Loucy (cell line): ENCODE data around the gene TLE3.

Source experiments
- H2AFZ ChIP-seq: fragments of 200-600 bp; sonication (generic); 2 replicates; pipeline ENCODE4 v1.6.0; 2016; ENCODE audit warnings: antibody characterized with exemption, mild to moderate bottlenecking, low read length, moderate library complexity
- H3F3A ChIP-seq: fragments of 200-600 bp; 2 replicates; pipeline ENCODE4 v1.6.0; 2016; ENCODE audit warnings: antibody characterized with exemption, low read depth, mild to moderate bottlenecking
- H3K27me3 ChIP-seq: fragments of 200-600 bp; sonication (generic); 2 replicates; pipeline ENCODE4 v1.6.1; 2014; ENCODE audit warnings: low read length, mild to moderate bottlenecking; ENCODE audit not compliant: insufficient read depth, poor library complexity, severe bottlenecking
- H3K36me3 ChIP-seq: fragments of 200-600 bp; sonication (generic); 2 replicates; pipeline ENCODE4 v1.6.1; 2016; ENCODE audit warnings: low read length; ENCODE audit not compliant: insufficient read depth
- H3K4me1 ChIP-seq: fragments of 200-600 bp; sonication (generic); 2 replicates; pipeline ENCODE4 v1.5.1; 2014; ENCODE audit warnings: low read length, mild to moderate bottlenecking; ENCODE audit not compliant: insufficient read depth, poor library complexity, severe bottlenecking
- H3K4me2 ChIP-seq: fragments of 200-600 bp; sonication (generic); 2 replicates; pipeline ENCODE4 v1.6.0; 2014; ENCODE audit warnings: antibody characterized with exemption, low read length, low read depth, mild to moderate bottlenecking; ENCODE audit not compliant: poor library complexity, severe bottlenecking
- H3K4me3 ChIP-seq: fragments of 200-600 bp; sonication (generic); 2 replicates; pipeline ENCODE4 v1.5.1; 2014; ENCODE audit warnings: low read length, mild to moderate bottlenecking, mixed read lengths; ENCODE audit not compliant: poor library complexity, severe bottlenecking
- H3K79me2 ChIP-seq: fragments of 200-600 bp; sonication (generic); 2 replicates; pipeline ENCODE4 v1.6.1; 2014; ENCODE audit warnings: low read length; ENCODE audit not compliant: insufficient read depth
- H3K9ac ChIP-seq: fragments of 200-600 bp; sonication (generic); 2 replicates; pipeline ENCODE4 v1.6.0; 2014; ENCODE audit warnings: mild to moderate bottlenecking, low read depth, low read length, moderate library complexity; ENCODE audit not compliant: poor library complexity, severe bottlenecking
- H3K9me2 ChIP-seq: fragments of 200-600 bp; sonication (generic); replicated peaks from 2 replicates; pipeline ENCODE4 v1.6.1; 2016; ENCODE audit warnings: low read depth, low read length, mixed read lengths
- H3K9me3 ChIP-seq: fragments of 200-600 bp; sonication (generic); 2 replicates; pipeline ENCODE4 v1.6.1; 2014; ENCODE audit warnings: mild to moderate bottlenecking, antibody characterized with exemption, low read length, low read depth; ENCODE audit not compliant: insufficient read depth
- H4K20me1 ChIP-seq: fragments of 200-600 bp; sonication (generic); 2 replicates; pipeline ENCODE4 v1.6.0; 2014; ENCODE audit warnings: antibody characterized with exemption, low read length, mild to moderate bottlenecking; ENCODE audit not compliant: insufficient read depth, poor library complexity, severe bottlenecking
- EZH2phosphoT487 ChIP-seq: fragments of 200-600 bp; IDR thresholded peaks from 2 replicates; pipeline ENCODE4 v1.6.1; 2018; ENCODE audit warnings: antibody characterized with exemption, mild to moderate bottlenecking, moderate library complexity, borderline replicate concordance
- TF ChIP-seq, protein P1 (sequence below): fragments of 200-600 bp; sonication (generic); conservative IDR thresholded peaks from 2 replicates; pipeline ENCODE4 v1.5.1; 2014; ENCODE audit warnings: mild to moderate bottlenecking, antibody characterized with exemption, low read length

TLE3 gene

DNA sequence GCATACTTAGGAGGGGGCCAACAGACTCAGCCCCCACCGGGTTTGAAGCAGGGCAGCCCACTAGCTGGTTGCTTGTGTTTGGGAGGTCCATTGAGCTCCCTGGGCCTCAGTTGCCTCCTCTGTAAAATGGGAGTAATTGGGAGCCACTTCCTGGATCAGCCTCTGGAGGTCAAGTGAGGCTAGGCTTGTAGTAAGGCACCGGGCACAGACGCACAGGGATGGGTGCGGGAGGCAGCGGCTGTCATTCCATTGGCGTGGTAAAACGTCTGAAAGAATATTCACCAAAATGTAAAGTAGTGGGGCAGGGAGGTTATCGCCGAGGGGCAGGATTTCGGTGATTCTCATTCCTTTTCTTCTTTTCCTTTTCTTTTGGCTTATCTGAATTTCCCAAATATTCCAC is 64.6 kb downstream of the TLE3 start:
- no peak for TF ChIP-seq EZH2phosphoT487
- TF ChIP-seq, protein P1, sequence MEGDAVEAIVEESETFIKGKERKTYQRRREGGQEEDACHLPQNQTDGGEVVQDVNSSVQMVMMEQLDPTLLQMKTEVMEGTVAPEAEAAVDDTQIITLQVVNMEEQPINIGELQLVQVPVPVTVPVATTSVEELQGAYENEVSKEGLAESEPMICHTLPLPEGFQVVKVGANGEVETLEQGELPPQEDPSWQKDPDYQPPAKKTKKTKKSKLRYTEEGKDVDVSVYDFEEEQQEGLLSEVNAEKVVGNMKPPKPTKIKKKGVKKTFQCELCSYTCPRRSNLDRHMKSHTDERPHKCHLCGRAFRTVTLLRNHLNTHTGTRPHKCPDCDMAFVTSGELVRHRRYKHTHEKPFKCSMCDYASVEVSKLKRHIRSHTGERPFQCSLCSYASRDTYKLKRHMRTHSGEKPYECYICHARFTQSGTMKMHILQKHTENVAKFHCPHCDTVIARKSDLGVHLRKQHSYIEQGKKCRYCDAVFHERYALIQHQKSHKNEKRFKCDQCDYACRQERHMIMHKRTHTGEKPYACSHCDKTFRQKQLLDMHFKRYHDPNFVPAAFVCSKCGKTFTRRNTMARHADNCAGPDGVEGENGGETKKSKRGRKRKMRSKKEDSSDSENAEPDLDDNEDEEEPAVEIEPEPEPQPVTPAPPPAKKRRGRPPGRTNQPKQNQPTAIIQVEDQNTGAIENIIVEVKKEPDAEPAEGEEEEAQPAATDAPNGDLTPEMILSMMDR = no peak
- Histone ChIP-seq H3K9me3 (no peaks in the 10 kb centered on the region), H3F3A (no peaks in the 10 kb centered on the region), H3K79me2 (no peaks in the 10 kb centered on the region), H3K4me3 (no peak overlapping the region), H3K36me3 (no peaks in the 10 kb centered on the region), H3K9ac (no peak overlapping the region), H3K4me1 (no peaks in the 10 kb centered on the region), H4K20me1 (no peaks in the 10 kb centered on the region), H3K4me2 (no peak overlapping the region), H2AFZ (no peak overlapping the region), H3K9me2 (no peaks in the 10 kb centered on the region), H3K27me3 (no peaks in the 10 kb centered on the region)

DNA sequence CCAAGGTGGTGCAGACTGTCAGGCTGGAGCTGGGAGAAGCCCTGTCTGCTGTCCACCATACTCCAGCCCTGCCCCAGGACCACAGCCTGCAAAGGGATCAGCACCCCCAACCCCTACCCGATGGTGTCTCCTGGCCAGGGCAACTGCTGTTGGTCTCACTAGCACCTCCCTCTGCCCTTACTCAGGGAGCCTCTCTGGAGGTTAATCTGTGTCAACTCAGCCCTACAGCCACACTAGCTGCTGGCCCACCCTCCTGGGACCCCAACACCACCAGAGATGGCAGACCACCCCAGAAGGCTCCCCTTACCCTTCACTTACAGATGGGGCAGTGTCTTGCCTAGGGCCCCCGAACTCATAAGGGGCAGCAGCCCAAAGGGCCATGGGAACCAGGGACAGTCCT is 65.2 kb downstream of the TLE3 start:
- Histone ChIP-seq H4K20me1 (no peaks in the 10 kb centered on the region), H3K9ac (no peak overlapping the region), H3K9me3 (no peaks in the 10 kb centered on the region), H3K9me2 (no peaks in the 10 kb centered on the region), H3K4me3 (no peak overlapping the region), H3K4me1 (no peaks in the 10 kb centered on the region), H3K4me2 (no peak overlapping the region), H2AFZ (no peak overlapping the region), H3K36me3 (no peaks in the 10 kb centered on the region), H3F3A (no peaks in the 10 kb centered on the region), H3K79me2 (no peaks in the 10 kb centered on the region), H3K27me3 (no peaks in the 10 kb centered on the region)
- TF ChIP-seq, protein P1 = no peak
- no peak for TF ChIP-seq EZH2phosphoT487

DNA sequence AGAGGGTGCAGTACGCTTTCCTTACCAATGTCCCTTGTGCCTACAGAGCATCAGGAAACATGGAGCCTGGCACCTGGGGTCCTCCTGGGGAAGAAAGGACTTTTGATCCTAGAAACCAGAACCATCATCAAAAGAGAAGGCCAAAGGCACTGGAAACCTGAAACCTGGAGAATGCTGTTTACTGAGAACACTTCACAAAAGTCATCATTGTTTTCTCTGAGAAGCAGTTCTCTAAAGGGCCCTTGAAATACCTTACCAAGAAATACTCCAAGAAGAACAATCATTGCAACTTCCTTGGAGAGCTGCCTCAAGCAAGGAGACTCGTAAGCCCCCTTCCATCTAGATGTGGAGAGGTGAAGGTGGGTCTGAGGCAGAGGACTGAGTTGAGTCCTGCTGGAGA is 66.0 kb downstream of the TLE3 start:
- no peaks in the 10 kb centered on the region for H4K20me1 ChIP-seq
- no peaks in the 10 kb centered on the region for H3K9me3 ChIP-seq
- H3K4me2 ChIP-seq = no peak overlapping the region
- no peaks in the 10 kb centered on the region for H3F3A ChIP-seq
- no peaks in the 10 kb centered on the region for H3K9me2 ChIP-seq
- H3K27me3 ChIP-seq = no peaks in the 10 kb centered on the region
- H3K4me3 ChIP-seq = no peak overlapping the region
- no peaks in the 10 kb centered on the region for H3K4me1 ChIP-seq
- no peak for TF ChIP-seq EZH2phosphoT487
- TF ChIP-seq, protein P1 = no peak
- no peaks in the 10 kb centered on the region for H3K36me3 ChIP-seq
- H2AFZ ChIP-seq = no peak overlapping the region
- no peak overlapping the region for H3K9ac ChIP-seq
- H3K79me2 ChIP-seq = no peaks in the 10 kb centered on the region
